ENCODE results near the gene CWF19L2. TPM values are rescaled to one million over a fixed set of nuclear protein-coding genes. Genes with fewer than 3 reads are reported as not detected.
"Not testable (repeated sequence)": the region's sequence is repeated elsewhere in the genome, so short reads cannot be mapped to it uniquely, and the experiment has no call there.

The CWF19L2 gene
- total RNA-seq, 4 donors from 2014 or later = 6.0 to 23.5 (median 14.8) TPM

DNA sequence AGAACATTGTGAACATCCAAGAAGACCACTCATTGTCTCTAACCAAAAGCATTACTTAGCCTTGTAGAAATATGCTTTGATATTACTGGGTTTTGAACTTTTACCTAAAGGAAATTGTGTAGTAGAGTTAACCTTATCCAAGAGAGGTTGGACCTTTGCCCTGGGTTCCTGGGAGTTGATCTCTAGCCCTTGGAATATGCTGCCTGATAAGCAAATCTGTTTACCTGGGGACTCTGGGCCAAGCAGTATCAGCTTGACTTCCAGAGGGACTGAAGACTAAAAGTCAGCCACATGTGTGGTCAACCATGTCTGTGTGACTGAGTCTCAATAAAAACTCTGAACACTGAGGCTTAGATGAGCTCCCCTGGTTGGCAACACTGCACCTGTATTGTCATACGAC, 44.1 kb upstream of the CWF19L2 start:
- in situ Hi-C loops (cut with MboI; ENCODE audit: low pct_ligation_motif_present in 1 of 4, low pct_unique_long_range_greater_than_20kb in 1 of 4, low sequenced_read_pairs in 3 of 4) (no loop called here), intact Hi-C loops (cut with DNase I; ENCODE audit: low total_unique reads) (no loop called here)
- Histone ChIP-seq H3K36me3 (peaks cover 0 to 11% (median 5%) of the 10 kb centered on the region in 4 donors), H3K27me3 (no peaks in the 10 kb centered on the region), H3K4me3 (no peak overlapping the region), H3K27ac (no peak overlapping the region), H3K4me1 (peaks cover 0 to 6% (median 0%) of the 10 kb centered on the region in 4 donors), H3K9me3 (no peaks in the 10 kb centered on the region)
- 93% methylated on average over 1 of the region's 1 CpG; no CpG with 5 or more reads in 1 of the 2 donors for WGBS, 2 donors (ENCODE audit: low coverage in 1 of 2)
- TF ChIP-seq EP300 (IDR thresholded peaks at IDR 0.05; ENCODE audit: low read depth) (no peak), POLR2AphosphoS5 (IDR thresholded peaks at IDR 0.05) (no peak), POLR2A (IDR thresholded peaks at IDR 0.05) (no peak)
- TF ChIP-seq, protein P1, sequence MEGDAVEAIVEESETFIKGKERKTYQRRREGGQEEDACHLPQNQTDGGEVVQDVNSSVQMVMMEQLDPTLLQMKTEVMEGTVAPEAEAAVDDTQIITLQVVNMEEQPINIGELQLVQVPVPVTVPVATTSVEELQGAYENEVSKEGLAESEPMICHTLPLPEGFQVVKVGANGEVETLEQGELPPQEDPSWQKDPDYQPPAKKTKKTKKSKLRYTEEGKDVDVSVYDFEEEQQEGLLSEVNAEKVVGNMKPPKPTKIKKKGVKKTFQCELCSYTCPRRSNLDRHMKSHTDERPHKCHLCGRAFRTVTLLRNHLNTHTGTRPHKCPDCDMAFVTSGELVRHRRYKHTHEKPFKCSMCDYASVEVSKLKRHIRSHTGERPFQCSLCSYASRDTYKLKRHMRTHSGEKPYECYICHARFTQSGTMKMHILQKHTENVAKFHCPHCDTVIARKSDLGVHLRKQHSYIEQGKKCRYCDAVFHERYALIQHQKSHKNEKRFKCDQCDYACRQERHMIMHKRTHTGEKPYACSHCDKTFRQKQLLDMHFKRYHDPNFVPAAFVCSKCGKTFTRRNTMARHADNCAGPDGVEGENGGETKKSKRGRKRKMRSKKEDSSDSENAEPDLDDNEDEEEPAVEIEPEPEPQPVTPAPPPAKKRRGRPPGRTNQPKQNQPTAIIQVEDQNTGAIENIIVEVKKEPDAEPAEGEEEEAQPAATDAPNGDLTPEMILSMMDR (IDR thresholded peaks at IDR 0.05) = no peak
- no peak for DNase-seq

DNA sequence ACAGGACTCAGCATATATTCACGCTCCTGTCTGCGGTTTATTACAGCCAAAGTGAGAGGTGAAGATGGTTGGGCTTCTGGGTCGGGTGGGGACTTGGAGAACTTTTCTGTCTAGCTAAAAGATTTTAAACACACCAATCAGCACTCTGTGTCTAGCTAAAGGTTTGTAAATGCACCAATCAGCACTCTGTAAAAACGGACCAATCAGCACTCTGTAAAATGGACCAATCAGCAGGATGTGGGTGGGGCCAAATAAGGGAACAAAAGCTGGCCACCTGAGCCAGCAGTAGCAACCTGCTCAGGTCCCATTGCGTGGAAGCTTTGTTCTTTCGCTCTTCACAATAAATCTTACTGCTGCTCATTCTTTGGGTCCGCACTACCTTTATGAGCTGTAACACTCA, 39.7 kb upstream of the CWF19L2 start:
- 90 to 97% methylated on average over 4 to 7 of the region's 7 CpGs for WGBS, 2 donors (ENCODE audit: low coverage in 1 of 2)
- H3K4me1 ChIP-seq; intact Hi-C loops (cut with DNase I; ENCODE audit: low total_unique reads); DNase-seq; H3K36me3 ChIP-seq; in situ Hi-C loops (cut with MboI; ENCODE audit: low pct_ligation_motif_present in 1 of 4, low pct_unique_long_range_greater_than_20kb in 1 of 4, low sequenced_read_pairs in 3 of 4); H3K9me3 ChIP-seq; H3K27me3 ChIP-seq; H3K4me3 ChIP-seq; H3K27ac ChIP-seq: not testable (repeated sequence)

DNA sequence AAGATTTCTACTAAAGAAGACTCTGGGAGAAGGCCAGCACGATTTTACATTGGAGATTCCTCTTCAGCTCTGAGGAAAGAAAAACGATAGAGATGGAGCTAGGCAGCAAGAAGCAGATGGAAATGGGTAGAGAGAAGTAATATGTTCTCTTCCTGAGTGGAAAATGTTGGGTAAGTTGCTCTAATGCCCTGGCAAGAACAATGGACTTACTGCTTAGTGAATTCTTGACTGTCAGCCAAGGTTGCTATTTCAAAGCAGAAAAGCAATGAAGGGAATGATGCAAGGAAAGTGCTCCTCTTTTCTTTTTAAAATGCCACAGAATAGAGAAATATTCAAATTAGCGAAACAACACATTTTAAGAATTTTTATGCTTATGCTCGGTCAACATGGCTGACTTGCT, 38.4 kb upstream of the CWF19L2 start:
- Histone ChIP-seq H3K4me1 (no peaks in the 10 kb centered on the region), H3K9me3 (no peaks in the 10 kb centered on the region), H3K4me3 (no peak overlapping the region), H3K36me3 (no peaks in the 10 kb centered on the region), H3K27ac (no peak overlapping the region), H3K27me3 (no peaks in the 10 kb centered on the region)
- TF ChIP-seq POLR2A (IDR thresholded peaks at IDR 0.05) = no peak
- TF ChIP-seq, protein P1 (IDR thresholded peaks at IDR 0.05) = no peak
- TF ChIP-seq EP300 (IDR thresholded peaks at IDR 0.05; ENCODE audit: low read depth) = no peak
- no peak for TF ChIP-seq POLR2AphosphoS5 (IDR thresholded peaks at IDR 0.05)
- 75 to 81% methylated on average over 4 of the region's 4 CpGs for WGBS, 2 donors (ENCODE audit: low coverage in 1 of 2)
- in situ Hi-C loops (cut with MboI; ENCODE audit: low pct_ligation_motif_present in 1 of 4, low pct_unique_long_range_greater_than_20kb in 1 of 4, low sequenced_read_pairs in 3 of 4) (no loop called here), intact Hi-C loops (cut with DNase I; ENCODE audit: low total_unique reads) (no loop called here)
- DNase-seq = no peak

DNA sequence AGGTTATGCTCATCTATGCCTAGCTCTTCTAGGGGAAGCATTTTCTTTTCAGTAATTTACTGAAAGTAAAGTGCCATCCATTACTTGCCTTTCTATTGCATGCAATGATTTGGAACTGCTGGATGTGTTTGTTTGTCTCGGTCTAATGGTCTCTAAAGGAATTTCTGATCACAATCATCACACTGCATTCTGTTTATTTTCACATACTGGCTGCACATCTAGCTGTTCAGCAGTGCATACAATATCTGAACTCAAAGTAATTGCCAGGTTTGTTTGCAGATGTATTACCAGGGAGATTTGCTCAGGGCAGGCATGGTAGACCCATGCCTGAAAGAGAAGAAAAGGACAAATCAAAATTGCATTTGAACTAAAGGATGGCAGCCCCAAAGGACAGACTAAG, 36.4 kb upstream of the CWF19L2 start:
- no peak for DNase-seq
- intact Hi-C loops (cut with DNase I; ENCODE audit: low total_unique reads) = no loop called here
- in situ Hi-C loops (cut with MboI; ENCODE audit: low pct_ligation_motif_present in 1 of 4, low pct_unique_long_range_greater_than_20kb in 1 of 4, low sequenced_read_pairs in 3 of 4) = no loop called here
- TF ChIP-seq, protein P1 (IDR thresholded peaks at IDR 0.05) = no peak
- TF ChIP-seq POLR2AphosphoS5 (IDR thresholded peaks at IDR 0.05) (no peak), EP300 (IDR thresholded peaks at IDR 0.05; ENCODE audit: low read depth) (no peak), POLR2A (IDR thresholded peaks at IDR 0.05) (no peak)
- Histone ChIP-seq H3K4me3 (no peak overlapping the region), H3K36me3 (no peaks in the 10 kb centered on the region), H3K27me3 (no peaks in the 10 kb centered on the region), H3K27ac (no peak overlapping the region), H3K4me1 (no peaks in the 10 kb centered on the region), H3K9me3 (no peaks in the 10 kb centered on the region)
- 69 to 76% methylated on average over 1 of the region's 1 CpG for WGBS, 2 donors (ENCODE audit: low coverage in 1 of 2)

DNA sequence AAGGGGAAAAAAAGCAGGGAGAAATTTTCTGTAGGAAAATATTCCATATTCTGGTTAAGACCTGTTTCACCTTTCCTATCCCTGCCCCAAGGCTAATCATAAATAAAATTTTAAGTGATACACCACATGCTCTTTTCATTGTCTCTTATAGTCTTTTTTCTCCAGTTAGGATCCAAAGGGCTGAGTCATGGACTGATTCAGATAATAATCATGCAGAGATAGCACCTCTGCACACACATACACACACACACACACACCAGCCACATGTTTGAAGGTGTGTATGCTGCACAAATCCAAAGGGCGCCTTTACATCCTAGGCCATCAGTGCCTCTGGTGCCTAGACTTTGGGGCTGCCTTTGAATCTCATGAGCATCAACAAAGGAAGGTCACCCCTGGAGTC, 35.5 kb upstream of the CWF19L2 start:
- no peaks in the 10 kb centered on the region for H3K36me3 ChIP-seq
- no peaks in the 10 kb centered on the region for H3K4me1 ChIP-seq
- intact Hi-C loops (cut with DNase I; ENCODE audit: low total_unique reads) (no loop called here), in situ Hi-C loops (cut with MboI; ENCODE audit: low pct_ligation_motif_present in 1 of 4, low pct_unique_long_range_greater_than_20kb in 1 of 4, low sequenced_read_pairs in 3 of 4) (no loop called here)
- no peak overlapping the region for H3K4me3 ChIP-seq
- no peaks in the 10 kb centered on the region for H3K9me3 ChIP-seq
- TF ChIP-seq, protein P1 (IDR thresholded peaks at IDR 0.05) = no peak
- no peak for TF ChIP-seq POLR2A (IDR thresholded peaks at IDR 0.05)
- TF ChIP-seq EP300 (IDR thresholded peaks at IDR 0.05; ENCODE audit: low read depth) = no peak
- TF ChIP-seq POLR2AphosphoS5 (IDR thresholded peaks at IDR 0.05) = no peak
- no peak overlapping the region for H3K27ac ChIP-seq
- H3K27me3 ChIP-seq = no peaks in the 10 kb centered on the region
- DNase-seq = no peak
- 100% methylated on average over 1 of the region's 1 CpG; no CpG with 5 or more reads in 1 of the 2 donors for WGBS, 2 donors (ENCODE audit: low coverage in 1 of 2)

All from transverse colon (tissue), 4 donors.